ENCODE measurements around the gene FAM210A.

FAM210A gene

GRCh38 chr18:13618760-13619438 is 107.5 kb downstream of the FAM210A start:
- H3K4me3 ChIP-seq (ENCODE audit: insufficient read length, low read depth) = no peak overlapping the region
- H3K9me3 ChIP-seq (ENCODE audit: insufficient read depth, low read length) = no peaks in the 10 kb centered on the region
- H3K36me3 ChIP-seq (ENCODE audit: insufficient read depth, insufficient read length, low read length) = no peaks in the 10 kb centered on the region
- no peak overlapping the region for H3K9ac ChIP-seq (ENCODE audit: insufficient read length, low read depth)
- peaks cover 5% of the 10 kb centered on the region for H3K4me1 ChIP-seq (ENCODE audit: insufficient read depth, insufficient read length)
- no peak for TF ChIP-seq SUZ12 (IDR thresholded peaks at IDR 0.05; ENCODE audit: extremely low read depth, insufficient read depth, insufficient read length)
- no peak for TF ChIP-seq YY1 (IDR thresholded peaks at IDR 0.05; ENCODE audit: insufficient read depth, insufficient read length)
- no peak for TF ChIP-seq ZNF274 (IDR thresholded peaks at IDR 0.05; ENCODE audit: low read depth, low read length)
- H3K27me3 ChIP-seq (ENCODE audit: insufficient read depth, insufficient read length) = no peaks in the 10 kb centered on the region
- DNase-seq (ENCODE audit: low read depth, low spot score) = no peak

GRCh38 chr18:13617826-13618515 is 108.4 kb downstream of the FAM210A start:
- no peaks in the 10 kb centered on the region for H3K36me3 ChIP-seq (ENCODE audit: insufficient read depth, insufficient read length, low read length)

GRCh38 chr18:13616525-13617035 is 109.8 kb downstream of the FAM210A start:
- Histone ChIP-seq H3K4me1 (ENCODE audit: insufficient read depth, insufficient read length) (peaks cover 5% of the 10 kb centered on the region), H3K9ac (ENCODE audit: insufficient read length, low read depth) (no peak overlapping the region), H3K36me3 (ENCODE audit: insufficient read depth, insufficient read length, low read length) (no peaks in the 10 kb centered on the region), H3K9me3 (ENCODE audit: insufficient read depth, low read length) (no peaks in the 10 kb centered on the region), H3K27me3 (ENCODE audit: insufficient read depth, insufficient read length) (no peaks in the 10 kb centered on the region), H3K4me3 (ENCODE audit: insufficient read length, low read depth) (no peak overlapping the region)
- TF ChIP-seq SUZ12 (IDR thresholded peaks at IDR 0.05; ENCODE audit: extremely low read depth, insufficient read depth, insufficient read length) (no peak), YY1 (IDR thresholded peaks at IDR 0.05; ENCODE audit: insufficient read depth, insufficient read length) (no peak), ZNF274 (IDR thresholded peaks at IDR 0.05; ENCODE audit: low read depth, low read length) (no peak)
- no peak for DNase-seq (ENCODE audit: low read depth, low spot score)

More at GRCh38 chr18:13617826-13618515, 108.4 kb downstream of the FAM210A start:
- Histone ChIP-seq H3K27me3 (ENCODE audit: insufficient read depth, insufficient read length) (no peaks in the 10 kb centered on the region), H3K9ac (ENCODE audit: insufficient read length, low read depth) (no peak overlapping the region), H3K4me1 (ENCODE audit: insufficient read depth, insufficient read length) (peaks cover 5% of the 10 kb centered on the region), H3K4me3 (ENCODE audit: insufficient read length, low read depth) (no peak overlapping the region), H3K9me3 (ENCODE audit: insufficient read depth, low read length) (no peaks in the 10 kb centered on the region)
- no peak for TF ChIP-seq SUZ12 (IDR thresholded peaks at IDR 0.05; ENCODE audit: extremely low read depth, insufficient read depth, insufficient read length)
- no peak for TF ChIP-seq YY1 (IDR thresholded peaks at IDR 0.05; ENCODE audit: insufficient read depth, insufficient read length)
- no peak for TF ChIP-seq ZNF274 (IDR thresholded peaks at IDR 0.05; ENCODE audit: low read depth, low read length)
- DNase-seq (ENCODE audit: low read depth, low spot score) = no peak

- Histone ChIP-seq H3K9me3 (ENCODE audit: insufficient read depth, low read length) (no peaks in the 10 kb centered on the region), H3K27me3 (ENCODE audit: insufficient read depth, insufficient read length) (no peaks in the 10 kb centered on the region), H3K4me1 (ENCODE audit: insufficient read depth, insufficient read length) (peaks cover 5% of the 10 kb centered on the region), H3K36me3 (ENCODE audit: insufficient read depth, insufficient read length, low read length) (no peaks in the 10 kb centered on the region), H3K4me3 (ENCODE audit: insufficient read length, low read depth) (no peak overlapping the region), H3K9ac (ENCODE audit: insufficient read length, low read depth) (no peak overlapping the region)
- DNase-seq (ENCODE audit: low read depth, low spot score) = no peak
- no peak for TF ChIP-seq SUZ12 (IDR thresholded peaks at IDR 0.05; ENCODE audit: extremely low read depth, insufficient read depth, insufficient read length)
- no peak for TF ChIP-seq ZNF274 (IDR thresholded peaks at IDR 0.05; ENCODE audit: low read depth, low read length)
- no peak for TF ChIP-seq YY1 (IDR thresholded peaks at IDR 0.05; ENCODE audit: insufficient read depth, insufficient read length)
Observed at GRCh38 chr18:13616041-13616440, 110.3 kb downstream of the FAM210A start.

- Histone ChIP-seq H3K9me3 (ENCODE audit: insufficient read depth, low read length) (no peaks in the 10 kb centered on the region), H3K9ac (ENCODE audit: insufficient read length, low read depth) (no peak overlapping the region), H3K4me3 (ENCODE audit: insufficient read length, low read depth) (no peak overlapping the region), H3K4me1 (ENCODE audit: insufficient read depth, insufficient read length) (peaks cover 5% of the 10 kb centered on the region), H3K27me3 (ENCODE audit: insufficient read depth, insufficient read length) (no peaks in the 10 kb centered on the region), H3K36me3 (ENCODE audit: insufficient read depth, insufficient read length, low read length) (no peaks in the 10 kb centered on the region)
- DNase-seq (ENCODE audit: low read depth, low spot score) = no peak
- TF ChIP-seq YY1 (IDR thresholded peaks at IDR 0.05; ENCODE audit: insufficient read depth, insufficient read length) = no peak
- TF ChIP-seq ZNF274 (IDR thresholded peaks at IDR 0.05; ENCODE audit: low read depth, low read length) = no peak
Observed at GRCh38 chr18:13615432-13615861, 110.9 kb downstream of the FAM210A start.

- TF ChIP-seq ZNF274 (IDR thresholded peaks at IDR 0.05; ENCODE audit: low read depth, low read length) (no peak), SUZ12 (IDR thresholded peaks at IDR 0.05; ENCODE audit: extremely low read depth, insufficient read depth, insufficient read length) (no peak), YY1 (IDR thresholded peaks at IDR 0.05; ENCODE audit: insufficient read depth, insufficient read length) (no peak)
- no peaks in the 10 kb centered on the region for H3K36me3 ChIP-seq (ENCODE audit: insufficient read depth, insufficient read length, low read length)
- H3K27me3 ChIP-seq (ENCODE audit: insufficient read depth, insufficient read length) = no peaks in the 10 kb centered on the region
- peaks cover 2% of the 10 kb centered on the region for H3K4me1 ChIP-seq (ENCODE audit: insufficient read depth, insufficient read length)
- H3K9ac ChIP-seq (ENCODE audit: insufficient read length, low read depth) = no peak overlapping the region
- no peaks in the 10 kb centered on the region for H3K9me3 ChIP-seq (ENCODE audit: insufficient read depth, low read length)
- H3K4me3 ChIP-seq (ENCODE audit: insufficient read length, low read depth) = no peak overlapping the region
- DNase-seq (ENCODE audit: low read depth, low spot score) = no peak
Observed at GRCh38 chr18:13614641-13615288, 111.6 kb downstream of the FAM210A start.

Data from NT2/D1 (cell line).